Measurements from ENCODE around the gene PLAC1.

DNA sequence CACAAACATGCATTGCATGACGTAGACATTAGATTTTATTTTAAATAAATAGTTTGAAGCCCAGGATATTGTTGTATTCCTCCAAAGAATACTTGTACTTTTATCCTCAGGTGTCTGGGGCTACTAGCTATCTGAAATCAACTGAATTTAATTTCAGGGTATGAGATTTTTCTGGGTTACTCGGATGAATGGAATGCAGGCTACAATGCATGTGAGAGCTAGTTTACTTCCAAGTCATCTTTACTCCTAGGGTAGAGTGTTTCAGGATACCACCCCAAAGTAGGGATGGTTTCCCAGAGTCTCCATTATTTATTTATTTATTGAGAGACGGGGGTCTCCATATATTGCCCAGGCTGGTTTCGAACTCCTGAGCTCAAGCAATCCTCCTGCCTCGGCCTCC is 131.9 kb downstream of the PLAC1 start:
- TF ChIP-seq, protein P1, sequence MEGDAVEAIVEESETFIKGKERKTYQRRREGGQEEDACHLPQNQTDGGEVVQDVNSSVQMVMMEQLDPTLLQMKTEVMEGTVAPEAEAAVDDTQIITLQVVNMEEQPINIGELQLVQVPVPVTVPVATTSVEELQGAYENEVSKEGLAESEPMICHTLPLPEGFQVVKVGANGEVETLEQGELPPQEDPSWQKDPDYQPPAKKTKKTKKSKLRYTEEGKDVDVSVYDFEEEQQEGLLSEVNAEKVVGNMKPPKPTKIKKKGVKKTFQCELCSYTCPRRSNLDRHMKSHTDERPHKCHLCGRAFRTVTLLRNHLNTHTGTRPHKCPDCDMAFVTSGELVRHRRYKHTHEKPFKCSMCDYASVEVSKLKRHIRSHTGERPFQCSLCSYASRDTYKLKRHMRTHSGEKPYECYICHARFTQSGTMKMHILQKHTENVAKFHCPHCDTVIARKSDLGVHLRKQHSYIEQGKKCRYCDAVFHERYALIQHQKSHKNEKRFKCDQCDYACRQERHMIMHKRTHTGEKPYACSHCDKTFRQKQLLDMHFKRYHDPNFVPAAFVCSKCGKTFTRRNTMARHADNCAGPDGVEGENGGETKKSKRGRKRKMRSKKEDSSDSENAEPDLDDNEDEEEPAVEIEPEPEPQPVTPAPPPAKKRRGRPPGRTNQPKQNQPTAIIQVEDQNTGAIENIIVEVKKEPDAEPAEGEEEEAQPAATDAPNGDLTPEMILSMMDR (IDR thresholded peaks at IDR 0.05; ENCODE audit: poor library complexity) = no peak
- no peak for TF ChIP-seq EZH2 (IDR thresholded peaks at IDR 0.05; ENCODE audit: borderline replicate concordance)
